RWPE1 (cell line): ENCODE results near the gene ZKSCAN7.
"Not testable (repeated sequence)": the region's sequence is repeated elsewhere in the genome, so short reads cannot be mapped to it uniquely, and the experiment has no call there.

Source experiments
- CTCF ChIA-PET: fragments of 350-600 bp; sonication (Branson Sonifier 250); formaldehyde crosslinking; extraction: SDS; loops from one replicate; lab custom pipeline; 2021; lab: Yijun Ruan, JAX
- POLR2A ChIA-PET: fragments of 400-600 bp; formaldehyde crosslinking; extraction: SDS; loops from one replicate; lab custom pipeline; 2020; ENCODE audit warnings: antibody characterized with exemption; ENCODE audit not compliant: low non-redundant PET; lab: Yijun Ruan, JAX
- DNase-seq: peaks from one replicate; pipeline ENCODE4 v3.0.0; 2012; ENCODE audit warnings: low spot score
- H3K27ac ChIP-seq: fragments of 450-650 bp; 2 replicates; pipeline ENCODE4 v1.5.1; 2017
- CTCF ChIP-seq: fragments of 450-650 bp; conservative IDR thresholded peaks from 2 replicates; pipeline ENCODE4 v1.5.1; 2017; ENCODE audit warnings: low read depth, mild to moderate bottlenecking

The ZKSCAN7 gene

GRCh38 chr3:44529927-44530326 is 25.1 kb upstream of the ZKSCAN7 start:
- no peak for TF ChIP-seq CTCF
- POLR2A ChIA-PET = no interaction called here
- no peak overlapping the region for H3K27ac ChIP-seq
- CTCF ChIA-PET = no interaction called here
- DNase-seq = no peak

GRCh38 chr3:44530911-44531310 is 24.1 kb upstream of the ZKSCAN7 start:
- no peak for TF ChIP-seq CTCF
- DNase-seq = no peak
- H3K27ac ChIP-seq = no peak overlapping the region
- ChIA-PET CTCF (interaction anchor here (0.6 kb wide), 1 partner anchor 330 kb away, joined by 9 read pairs; no protein-coding TSS in a partner anchor), POLR2A (no interaction called here)

- H3K27ac ChIP-seq, CTCF ChIA-PET, POLR2A ChIA-PET, DNase-seq: not testable (repeated sequence)
These were observed 20.3 kb upstream of the ZKSCAN7 start for GRCh38 chr3:44534659-44535058.

- ChIA-PET CTCF (no interaction called here), POLR2A (no interaction called here)
- H3K27ac ChIP-seq = no peak overlapping the region
- no peak for TF ChIP-seq CTCF
- DNase-seq = no peak
These were observed 19.6 kb upstream of the ZKSCAN7 start for GRCh38 chr3:44535364-44535763.

GRCh38 chr3:44544811-44545210 is 10.2 kb upstream of the ZKSCAN7 start:
- CTCF ChIA-PET, POLR2A ChIA-PET, H3K27ac ChIP-seq, DNase-seq: not testable (repeated sequence)

GRCh38 chr3:44555723-44556122 is 730 bp downstream of the ZKSCAN7 start:
- DNase-seq = no peak
- ChIA-PET POLR2A (no interaction called here), CTCF (no interaction called here)
- no peak overlapping the region for H3K27ac ChIP-seq
- TF ChIP-seq CTCF = no peak

- CTCF ChIA-PET = no interaction called here
- no peak for TF ChIP-seq CTCF
- POLR2A ChIA-PET = no interaction called here
- DNase-seq = no peak
- no peak overlapping the region for H3K27ac ChIP-seq
These were observed 2.1 kb downstream of the ZKSCAN7 start for GRCh38 chr3:44557074-44557473.

- no peak for TF ChIP-seq CTCF
- no peak for DNase-seq
- POLR2A ChIA-PET = no interaction called here
- CTCF ChIA-PET = no interaction called here
- H3K27ac ChIP-seq = no peak overlapping the region
These were observed 6.1 kb downstream of the ZKSCAN7 start for GRCh38 chr3:44561076-44561475.
